HepG2 (cell line): Measurements from ENCODE around the gene MOBP. TPM values are rescaled to one million over a fixed set of nuclear protein-coding genes. Genes with fewer than 3 reads are reported as not detected.

Experiments used
- ATAC-seq: fragments of 200-7000 bp; cut with Tn5 transposase; 3 replicates; pipeline ENCODE4 v1.9.1; 2020; ENCODE audit warnings: mild to moderate bottlenecking, moderate library complexity
- BruUV-seq: library from RNA; stranded (reverse); fragments of 400-500 nt; replicated peaks from 2 replicates; lab custom pipeline; 2021; lab: Mats Ljungman, UMichigan
- CTCF ChIA-PET: fragments of 300-600 bp; formaldehyde crosslinking; extraction: SDS; loops from one replicate; lab custom pipeline; 2021; ENCODE audit warnings: low total read pairs, inconsistent platforms, low intra/inter-chr PET ratio; lab: Yijun Ruan, JAX
- POLR2A ChIA-PET: fragments of 350-600 bp; sonication (Branson Sonifier 250); formaldehyde crosslinking; loops from one replicate; lab custom pipeline; 2020; ENCODE audit warnings: antibody characterized with exemption, inconsistent platforms; lab: Yijun Ruan, JAX
- DNase-seq: peaks from one replicate; pipeline ENCODE4 v3.0.0-alpha.2; 2015; ENCODE audit warnings: low spot score
- FAIRE-seq: peaks from 3 replicates; lab custom pipeline; 2011; peaks lifted over from hg19 to GRCh38; lab: Jason Lieb, UNC
- H2AFZ ChIP-seq: one replicate; pipeline ENCODE4 v1.6.1; 2011; ENCODE audit warnings: low read length, inconsistent platforms
- H3K27ac ChIP-seq: fragments of 300-600 bp; 3 replicates; pipeline ENCODE4 v1.8.0; 2011; ENCODE audit warnings: mixed run types, mild to moderate bottlenecking, mixed read lengths, low read length, inconsistent platforms; ENCODE audit not compliant: insufficient read depth; ENCODE audit errors: extremely low read length
- H3K27me3 ChIP-seq, 2 experiments: fragments of 200-600 bp in 1 of 2; 2 replicates in 1 of 2; 3 replicates in 1 of 2; pipeline versions ENCODE4 v1.6.0 to v1.8.0; 2011; ENCODE audit warnings: low read length in 2 of 2, mild to moderate bottlenecking in 2 of 2, moderate library complexity in 2 of 2, inconsistent platforms in 1 of 2; ENCODE audit not compliant: insufficient read depth in 2 of 2, control insufficient read depth in 1 of 2
- H3K36me3 ChIP-seq, 2 experiments: fragments of 200-600 bp in 1 of 2; replicated peaks in 1 of 2; 2 replicates in 1 of 2; 3 replicates in 1 of 2; pipeline versions ENCODE4 v1.5.1 to v1.8.0; 2011; ENCODE audit warnings: low read length in 2 of 2, inconsistent platforms in 1 of 2; ENCODE audit not compliant: insufficient read depth in 2 of 2, control insufficient read depth in 1 of 2
- H3K4me1 ChIP-seq: 2 replicates; pipeline ENCODE4 v1.5.1; 2012; ENCODE audit warnings: low read length, inconsistent platforms; ENCODE audit not compliant: insufficient read depth
- H3K4me2 ChIP-seq: 2 replicates; pipeline ENCODE4 v1.6.0; 2011; ENCODE audit warnings: low read depth, low read length, inconsistent platforms
- H3K4me3 ChIP-seq, 3 experiments: fragments of 200-600 bp in 1 of 3; sonication (generic), shearing (Covaris generic) in 1 of 3; replicated peaks in 1 of 3; 2 replicates each; pipeline ENCODE4 v1.5.1; 2011 to 2016; ENCODE audit warnings: low read length in 3 of 3, inconsistent platforms in 2 of 3, low read depth in 2 of 3, mild to moderate bottlenecking in 2 of 3, control low read depth in 1 of 3, mixed read lengths in 1 of 3; ENCODE audit not compliant: insufficient read depth in 1 of 3
- H3K79me2 ChIP-seq: one replicate; pipeline ENCODE4 v1.6.1; 2011; ENCODE audit warnings: low read length, inconsistent platforms; ENCODE audit not compliant: insufficient read depth
- H3K9ac ChIP-seq: 2 replicates; pipeline ENCODE4 v1.6.0; 2011; ENCODE audit warnings: mild to moderate bottlenecking, low read depth, low read length, inconsistent platforms; ENCODE audit not compliant: insufficient read depth
- H3K9me3 ChIP-seq: 2 replicates; pipeline ENCODE4 v1.5.1; 2012; ENCODE audit warnings: mild to moderate bottlenecking, low read length
- H4K20me1 ChIP-seq: 2 replicates; pipeline ENCODE4 v1.6.0; 2011; ENCODE audit warnings: inconsistent platforms, mild to moderate bottlenecking, low read length, moderate library complexity; ENCODE audit not compliant: insufficient read depth
- ATAD3A ChIP-seq: sonication (generic); formaldehyde crosslinking; IDR thresholded peaks from 2 replicates; pipeline ENCODE4 v1.4.0; 2020; ENCODE audit warnings: missing genetic modification reagents
- EED ChIP-seq: sonication (generic); formaldehyde crosslinking; IDR thresholded peaks from 2 replicates; pipeline ENCODE4 v1.5.0; 2020; ENCODE audit warnings: mild to moderate bottlenecking, missing genetic modification reagents
- HDAC6 ChIP-seq: fragments of 200-600 bp; sonication (generic); IDR thresholded peaks from 2 replicates; pipeline ENCODE4 v1.7.0; 2017; ENCODE audit warnings: mild to moderate bottlenecking, antibody characterized with exemption, low read length, low read depth
- HNF1A ChIP-seq, 2 experiments: sonication (generic) in 1 of 2; formaldehyde crosslinking in 1 of 2; IDR thresholded peaks; 2 replicates each; pipeline versions ENCODE4 v1.4.0 to v1.6.1; 2016 to 2020; ENCODE audit warnings: borderline replicate concordance in 1 of 2, low read depth in 1 of 2, mild to moderate bottlenecking in 1 of 2, missing genetic modification reagents in 1 of 2
- JUND ChIP-seq: sonication (generic); formaldehyde crosslinking; IDR thresholded peaks from 2 replicates; pipeline ENCODE4 v1.8.0; 2022; ENCODE audit warnings: mild to moderate bottlenecking, missing genetic modification reagents
- MED1 ChIP-seq: sonication (generic); formaldehyde crosslinking; IDR thresholded peaks from 2 replicates; pipeline ENCODE4 v1.4.0; 2020; ENCODE audit warnings: missing genetic modification reagents
- SCMH1 ChIP-seq: sonication (generic); formaldehyde crosslinking; IDR thresholded peaks from 2 replicates; pipeline ENCODE4 v1.9.0; 2021; ENCODE audit warnings: missing genetic modification reagents, mild to moderate bottlenecking, borderline replicate concordance
- SIN3B ChIP-seq: fragments of 150-350 bp; IDR thresholded peaks from 2 replicates; pipeline ENCODE4 v1.6.1; 2014; ENCODE audit warnings: low read length
- SNRNP70 ChIP-seq: fragments of 200-400 bp; formaldehyde crosslinking; IDR thresholded peaks from 2 replicates; pipeline ENCODE4 v1.6.1; 2017; ENCODE audit warnings: mild to moderate bottlenecking, low read depth, low read length, moderate library complexity
- STAT5B ChIP-seq: sonication (generic); formaldehyde crosslinking; IDR thresholded peaks from 2 replicates; pipeline ENCODE4 v1.4.0; 2020; ENCODE audit warnings: missing genetic modification reagents
- ZBTB44 ChIP-seq: sonication (generic); formaldehyde crosslinking; IDR thresholded peaks from 2 replicates; pipeline ENCODE4 v1.4.0; 2020; ENCODE audit warnings: missing genetic modification reagents
- ZNF251 ChIP-seq: sonication (generic); formaldehyde crosslinking; IDR thresholded peaks from 2 replicates; pipeline ENCODE4 v1.9.0; 2021; ENCODE audit warnings: mild to moderate bottlenecking, missing genetic modification reagents
- ZNF563 ChIP-seq: sonication (generic); formaldehyde crosslinking; IDR thresholded peaks from 2 replicates; pipeline ENCODE4 v1.8.0; 2022; ENCODE audit warnings: mild to moderate bottlenecking, moderate library complexity, missing genetic modification reagents
- ZNF607 ChIP-seq: sonication (generic); formaldehyde crosslinking; IDR thresholded peaks from 2 replicates; pipeline ENCODE4 v1.5.1; 2020; ENCODE audit warnings: missing genetic modification reagents, mild to moderate bottlenecking, borderline replicate concordance
- WGBS: methylation state at CpG from one replicate; pipeline ENCODE4 v1.1.6; 2017; ENCODE audit warnings: low lambda C conversion rate; 5-methylcytosine and 5-hydroxymethylcytosine counted together
- in situ Hi-C: cut with HindIII; loops from 2 replicates; pipeline ENCODE4 v1.10.0; 2017; ENCODE audit warnings: low pct_unique_long_range_greater_than_20kb; ENCODE audit not compliant: extremely low pct_ligation_motif_present
- intact Hi-C: fragments of 100-400 bp; cut with micrococcal nuclease; formaldehyde crosslinking; loops from one replicate; pipeline ENCODE4 v1.10.0; 2022; ENCODE audit not compliant: unreplicated experiment
- polyA plus RNA-seq, 8 experiments: library from polyadenylated mRNA; depleted of rRNA in 3 of 8; stranded (reverse) in 7 of 8; unstranded in 1 of 8; fragments of >200 nt; fragmentation: Illumina TruSeq in 4 of 8; extraction: Trizol in 4 of 8; gene quantifications; 2 replicates each; pipeline versions ENCODE4 v1.2.1 to v1.2.3, GENCODE V29; 2011 to 2016; ENCODE audit warnings: low read depth in 4 of 8, missing spikeins in 1 of 8, mixed read lengths in 1 of 8; ENCODE audit not compliant: insufficient read depth in 1 of 8
- total RNA-seq, 5 experiments: library from RNA; depleted of rRNA; stranded (reverse); fragments of >200 nt; fragmentation: Illumina TruSeq; extraction: Trizol; gene quantifications; 2 replicates each; pipeline ENCODE4 v1.2.3, GENCODE V29; 2016; ENCODE audit warnings: low read depth in 1 of 5

Gene MOBP
- total and polyA plus RNA-seq, 2 of the 13 experiments (the other 11 are each of a cell fraction or from before 2014, with no cell fraction given), result not detected

- TF ChIP-seq ZNF607 (CRISPR knock-in tag) (no peak), JUND (CRISPR knock-in tag) (no peak), ZBTB44 (no peak), SIN3B (no peak), EED (no peak), ZNF251 (no peak)
Measured at GRCh38 chr3:39449796-39450195, 17.7 kb upstream of the MOBP start (continued).

GRCh38 chr3:39453134-39453533, 14.3 kb upstream of the MOBP start:
- ChIA-PET CTCF (no interaction called here), POLR2A (no interaction called here)
- FAIRE-seq, result no peak
- Histone ChIP-seq H3K9ac (no peak overlapping the region), H3K4me3 (no peak overlapping the region), H3K79me2 (no peaks in the 10 kb centered on the region), H3K9me3 (no peaks in the 10 kb centered on the region), H3K4me2 (no peak overlapping the region), H2AFZ (no peak overlapping the region), H3K36me3 (no peaks in the 10 kb centered on the region), H3K27me3 (no peaks in the 10 kb centered on the region), H3K27ac (no peak overlapping the region), H3K4me1 (no peaks in the 10 kb centered on the region), H4K20me1 (no peaks in the 10 kb centered on the region)
- BruUV-seq, result no TSS peak
- DNase-seq, result no peak
- no peak for ATAC-seq
- in situ Hi-C loops (no loop called here), intact Hi-C loops (no loop called here)
- WGBS, result 0% methylated on average over 1 of the region's 1 CpG
- TF ChIP-seq STAT5B (CRISPR knock-in tag) (no peak), HDAC6 (no peak), SCMH1 (CRISPR knock-in tag) (no peak), MED1 (CRISPR knock-in tag) (no peak), HNF1A (IDR thresholded peaks at IDR 0.05; ENCODE audit: low read depth) (no peak), HNF1A (CRISPR knock-in tag; IDR thresholded peaks at IDR 0.05; ENCODE audit: borderline replicate concordance) (no peak), ZNF563 (CRISPR knock-in tag) (no peak), ATAD3A (no peak), SNRNP70 (no peak)
